Measurements from ENCODE around the gene FLT3LG.

Gene FLT3LG

GRCh38 chr19:49528211-49528771 lies 54.3 kb downstream of the FLT3LG start:
- Mint-ChIP-seq H3K4me3 (peak overlapping the region; percentile 89), H3K4me1 (ENCODE audit: low read depth) (peaks cover 15% of the 10 kb centered on the region), H3K9me3 (ENCODE audit: low read depth) (no peaks in the 10 kb centered on the region), H3K27ac (no peak overlapping the region), H3K36me3 (peaks cover 2% of the 10 kb centered on the region), H3K27me3 (no peaks in the 10 kb centered on the region)

DNA sequence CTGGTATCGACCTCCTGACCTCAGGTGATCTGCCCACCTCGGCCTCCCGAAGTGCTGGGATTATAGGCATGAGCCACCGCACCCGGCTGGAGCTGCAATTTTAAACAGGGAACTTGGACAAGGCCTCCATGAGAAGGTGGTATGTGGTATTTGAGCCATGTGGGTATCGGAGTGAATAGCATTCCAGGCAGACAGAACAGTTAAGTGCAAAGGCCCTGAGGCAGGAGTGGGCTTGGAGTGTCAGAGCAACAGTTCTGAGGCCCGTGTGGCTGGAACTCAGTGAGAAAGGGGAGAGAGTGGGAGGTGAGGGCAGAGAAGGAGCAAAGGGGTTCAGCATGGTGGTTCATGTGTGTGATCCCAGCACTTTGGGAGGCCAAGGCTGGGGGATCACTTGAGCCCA lies 56.7 kb downstream of the FLT3LG start:
- Mint-ChIP-seq H3K4me1 (ENCODE audit: low read depth) (peaks cover 30% of the 10 kb centered on the region), H3K27me3 (no peaks in the 10 kb centered on the region), H3K27ac (no peak overlapping the region), H3K9me3 (ENCODE audit: low read depth) (no peaks in the 10 kb centered on the region), H3K4me3 (no peak overlapping the region), H3K36me3 (peaks cover 2% of the 10 kb centered on the region)

- H3K27me3 Mint-ChIP-seq, result no peaks in the 10 kb centered on the region
- no peaks in the 10 kb centered on the region for H3K9me3 Mint-ChIP-seq (ENCODE audit: low read depth)
- H3K27ac Mint-ChIP-seq, result peak overlapping the region; percentile 54
Measured at GRCh38 chr19:49533551-49534488, 59.8 kb downstream of the FLT3LG start.

DNA sequence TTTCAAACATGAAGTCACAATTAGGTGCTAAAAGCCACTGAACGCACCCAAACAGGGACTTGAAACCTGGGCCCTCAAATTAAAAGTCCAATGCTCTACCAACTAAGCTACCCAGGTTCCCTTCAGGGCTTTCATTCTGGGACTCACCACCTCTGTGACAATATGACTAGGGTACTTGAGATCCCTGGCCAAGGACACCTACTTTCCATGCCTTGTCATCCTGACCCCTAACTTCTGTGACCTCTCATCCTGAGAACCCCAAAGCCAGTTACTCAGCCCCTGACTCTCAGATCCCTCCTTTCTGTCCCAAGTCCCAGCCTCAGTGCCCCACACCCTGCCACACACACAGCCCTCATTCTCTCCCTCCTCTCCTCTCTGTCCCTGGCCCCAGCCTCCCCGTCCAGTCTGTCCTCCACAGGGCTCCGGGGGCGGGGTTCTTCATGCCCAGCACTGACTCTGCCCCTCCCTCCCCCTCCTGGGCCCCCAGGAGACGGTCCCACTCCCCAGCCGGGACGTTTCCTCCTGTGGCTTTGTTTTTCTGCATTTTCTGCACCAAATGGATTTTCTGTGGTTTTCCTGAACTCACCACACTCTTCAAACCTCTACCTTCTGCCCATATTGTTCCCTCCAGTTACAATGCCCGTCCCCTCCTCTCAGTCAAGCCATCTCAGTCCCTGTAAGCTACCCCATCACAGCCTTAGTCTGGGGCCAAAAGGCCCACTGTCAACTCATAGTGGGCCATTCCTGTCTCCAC lies 60.8 kb downstream of the FLT3LG start:
- Mint-ChIP-seq H3K4me1 (ENCODE audit: low read depth) (peaks cover 20% of the 10 kb centered on the region), H3K4me3 (peak overlapping the region; percentile 88), H3K36me3 (no peaks in the 10 kb centered on the region), H3K9me3 (ENCODE audit: low read depth) (no peaks in the 10 kb centered on the region), H3K27me3 (no peaks in the 10 kb centered on the region), H3K27ac (peak overlapping the region; percentile 85)

More at GRCh38 chr19:49533551-49534488, 59.8 kb downstream of the FLT3LG start:
- H3K4me3 Mint-ChIP-seq, result peak overlapping the region; percentile 88
- H3K36me3 Mint-ChIP-seq, result no peaks in the 10 kb centered on the region
- H3K4me1 Mint-ChIP-seq (ENCODE audit: low read depth), result peaks cover 20% of the 10 kb centered on the region
